H1 (cell line): ENCODE data around the gene HOXB7.

Source experiments
- GABPA ChIP-seq: IDR thresholded peaks from 2 replicates; pipeline ENCODE4 v1.6.1; 2011; ENCODE audit warnings: mild to moderate bottlenecking, low read length, moderate library complexity, borderline replicate concordance; ENCODE audit not compliant: insufficient read depth
- MAX ChIP-seq: IDR thresholded peaks from 2 replicates; pipeline ENCODE4 v1.6.1; 2012; ENCODE audit warnings: inconsistent platforms

- TF ChIP-seq GABPA (no peak), MAX (no peak)
These were observed 13.3 kb upstream of the HOXB7 start for GRCh38 chr17:48624118-48624517.
